Stimulated activated CD8-positive, alpha-beta memory T cell treated with anti-CD3 and anti-CD28 coated beads, Interleukin-7, amount 100 ng/mL, for 1 hour (primary cell): ENCODE data around the gene ACE.
"Not testable (repeated sequence)": the region's sequence is repeated elsewhere in the genome, so short reads cannot be mapped to it uniquely, and the experiment has no call there.

ENCODE experiments used
- DNase-seq, 2 donors: peaks; one replicate each; pipeline ENCODE4 v3.0.0-alpha.2; 2020; ENCODE audit warnings: low read depth in 2 of 2

Gene ACE

DNA sequence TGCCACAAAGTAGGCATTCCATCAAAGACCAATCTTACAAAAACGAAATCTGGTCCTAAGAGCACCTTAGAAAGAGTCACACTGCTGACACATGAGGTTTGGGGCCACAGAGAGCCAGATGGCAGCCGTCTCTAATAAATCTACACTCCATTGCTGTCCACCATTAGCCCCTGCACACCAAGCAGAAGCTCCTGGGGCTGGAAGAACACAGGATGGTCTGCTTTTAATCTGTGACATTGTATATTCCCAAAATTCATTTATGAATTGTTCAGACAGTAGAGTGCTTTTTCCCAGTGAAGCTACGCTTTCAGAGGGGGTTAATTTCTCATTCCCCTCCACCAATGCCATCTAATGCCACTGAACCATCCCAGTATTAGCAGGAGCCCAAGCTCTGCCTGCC is 32.4 kb upstream of the ACE start:
- DNase-seq, result no peak

DNA sequence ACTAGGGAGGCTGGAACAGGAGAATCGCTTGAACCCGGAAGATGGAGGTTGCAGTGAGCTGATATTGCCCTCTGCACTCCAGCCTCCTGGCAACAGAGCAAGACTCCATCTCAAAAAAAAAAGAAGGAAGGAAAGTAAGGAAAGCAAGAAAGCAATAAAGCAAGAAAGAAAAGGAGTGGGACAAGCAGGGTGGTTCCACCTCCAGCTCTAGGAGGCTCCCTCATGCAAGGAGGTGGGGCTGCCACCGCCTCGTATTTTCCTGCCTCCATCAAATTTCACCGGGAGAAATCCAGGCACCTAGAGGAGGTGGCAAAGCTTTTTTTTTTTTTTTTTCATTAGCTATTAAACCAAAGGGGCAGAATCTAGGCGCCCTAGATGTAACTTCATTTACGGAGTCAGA is 31.8 kb upstream of the ACE start:
- no peak for DNase-seq

DNA sequence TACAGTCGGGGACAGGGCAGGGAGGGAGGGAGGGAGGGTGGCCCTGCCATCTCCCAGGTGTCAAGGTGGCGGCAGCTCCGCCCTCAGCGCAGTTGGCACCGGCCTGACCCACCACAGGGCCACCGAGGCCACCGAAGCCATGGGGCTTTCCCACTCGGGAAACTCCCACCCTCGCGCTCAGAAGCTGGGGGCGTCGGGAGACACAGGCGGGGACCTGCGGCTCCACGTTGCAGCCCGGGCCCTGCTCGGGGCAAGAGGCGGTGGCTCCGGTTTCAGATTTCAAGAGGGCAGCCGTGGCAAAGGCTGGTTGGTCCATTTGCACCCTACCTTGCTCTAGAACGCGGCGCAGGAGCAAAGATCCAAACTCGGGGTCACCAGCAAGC is 31.3 kb upstream of the ACE start:
- peak in 1 of 2 donors; percentile 35 for DNase-seq

DNA sequence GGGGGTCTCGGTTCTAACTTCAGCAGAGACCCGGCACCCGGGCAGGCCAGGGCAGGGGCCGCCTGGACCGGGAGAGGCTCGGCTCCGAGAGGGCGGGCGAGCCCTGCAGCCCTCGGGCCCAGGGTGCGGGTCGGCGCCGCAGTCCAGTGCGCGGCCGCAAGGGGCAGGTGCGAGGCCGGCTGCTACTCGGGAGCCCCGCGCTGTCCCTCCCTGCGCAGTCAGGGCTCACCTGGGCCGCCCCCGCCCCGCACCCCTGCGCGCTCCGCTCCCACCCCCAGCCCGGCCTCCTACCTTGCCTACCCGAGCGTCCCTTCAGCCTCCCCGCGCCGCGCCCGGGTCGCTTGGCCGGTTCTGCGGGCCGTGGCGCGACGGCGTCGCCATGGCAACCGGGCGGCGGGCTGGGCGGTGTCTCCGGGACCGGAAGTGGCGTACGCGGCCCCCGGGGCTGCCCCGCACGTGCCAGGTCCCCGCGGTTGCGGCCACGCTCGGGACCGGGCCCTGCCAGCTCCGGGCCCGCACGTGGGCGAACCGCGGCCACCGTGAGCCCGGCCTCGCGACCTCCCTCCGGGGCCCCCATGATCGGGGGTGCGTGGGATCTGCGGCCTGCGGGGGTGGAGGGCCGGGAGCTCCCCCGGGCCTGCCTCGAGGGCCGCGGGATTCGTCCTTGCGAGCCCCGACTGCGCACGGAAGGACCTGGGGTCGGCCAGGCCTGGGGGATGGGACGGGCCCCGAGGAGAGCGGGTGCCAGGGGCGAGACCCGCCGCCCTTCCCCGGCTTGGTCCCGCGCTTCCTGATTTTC is 30.7 kb upstream of the ACE start, which contains the start of gene CYB561:
Gene CYB561, minus strand, starts transcription at position 353 of the 799 bp plus-strand sequence. CDS start 8,759 bp downstream, outside the sequence.
- peak; percentile 26 to 36 for DNase-seq

DNA sequence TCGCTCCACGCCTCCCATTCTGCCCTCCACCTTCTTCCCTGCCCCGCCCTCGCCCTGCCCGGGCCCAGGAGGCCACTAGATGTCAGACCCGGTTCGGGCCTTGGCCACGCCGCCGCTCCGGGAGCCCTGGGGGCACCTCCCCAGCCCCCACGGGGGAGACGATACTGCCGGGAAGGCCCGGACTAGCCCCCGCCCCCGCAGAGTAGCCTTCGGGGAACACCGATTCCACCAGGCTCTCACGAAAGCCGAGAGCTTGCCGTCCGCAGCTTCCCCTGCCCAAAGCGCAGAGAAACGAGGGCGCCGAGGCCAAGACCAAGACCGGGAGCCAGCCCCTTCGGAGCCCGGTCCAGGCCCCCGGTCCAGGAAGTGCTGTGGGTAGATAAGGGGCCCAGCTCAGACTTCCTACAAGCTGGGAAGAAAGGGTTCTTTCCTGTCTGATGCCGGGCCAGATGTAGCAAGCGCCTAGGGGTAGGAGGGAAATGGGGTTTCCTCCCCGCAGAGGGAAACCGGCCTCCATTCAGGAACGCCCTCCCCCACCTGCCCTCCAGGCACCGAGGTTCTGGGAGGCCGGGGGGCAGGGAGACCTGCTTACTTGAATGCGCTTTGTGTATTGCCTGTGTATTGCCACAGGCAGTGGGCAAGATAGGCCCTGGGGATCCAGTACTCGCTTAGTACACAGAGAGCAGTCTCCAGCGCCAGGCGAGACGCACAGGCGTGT is 29.9 kb upstream of the ACE start:
- peak in 1 of 2 donors; percentile 15 for DNase-seq

DNA sequence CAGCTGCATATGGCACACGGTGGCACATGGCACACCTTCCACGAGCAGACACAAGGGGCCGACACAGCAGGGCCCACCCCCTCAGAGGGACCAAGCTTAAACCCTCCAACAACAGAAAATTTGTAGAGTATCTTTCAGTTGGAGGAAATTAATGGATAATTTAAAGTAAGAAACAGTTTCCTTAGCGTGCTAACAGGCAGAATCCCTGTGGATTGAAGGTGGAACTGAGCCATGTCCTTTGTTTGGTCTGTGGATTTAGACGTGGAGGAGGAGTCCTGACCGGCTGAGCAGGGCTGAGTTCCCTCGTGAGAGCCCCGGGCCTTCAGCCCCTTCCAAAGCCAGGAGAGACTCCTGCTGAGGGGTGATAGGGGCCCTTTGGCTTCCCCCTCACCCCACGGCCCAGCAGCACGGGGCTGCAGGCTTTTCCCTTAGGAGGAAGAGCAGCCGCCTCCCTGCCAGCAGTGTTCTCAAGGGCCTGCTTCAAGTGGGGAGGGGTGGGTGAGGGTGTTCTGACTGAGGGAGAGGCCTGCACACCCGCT is 29.3 kb upstream of the ACE start:
- no peak for DNase-seq

DNA sequence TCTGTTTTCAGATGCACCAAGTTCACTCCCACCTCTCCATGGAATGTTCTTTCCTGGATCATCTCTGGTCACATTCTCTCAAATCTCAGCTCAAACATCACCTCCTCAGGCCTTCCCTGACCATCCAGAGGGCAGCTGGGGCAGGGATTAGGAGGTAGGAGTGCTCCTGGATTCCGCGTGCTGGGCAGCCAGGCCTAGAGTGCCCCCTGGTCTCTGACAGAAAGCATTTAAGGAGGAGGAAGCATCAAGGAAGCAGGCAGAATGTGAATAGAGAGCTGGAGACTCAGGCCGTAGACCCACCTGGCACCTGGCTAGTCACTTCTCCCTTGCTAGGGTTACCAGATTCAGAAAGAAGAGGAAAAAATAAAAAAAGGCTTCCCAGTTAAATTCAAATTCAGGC is 28.2 kb upstream of the ACE start:
- DNase-seq, result no peak

DNA sequence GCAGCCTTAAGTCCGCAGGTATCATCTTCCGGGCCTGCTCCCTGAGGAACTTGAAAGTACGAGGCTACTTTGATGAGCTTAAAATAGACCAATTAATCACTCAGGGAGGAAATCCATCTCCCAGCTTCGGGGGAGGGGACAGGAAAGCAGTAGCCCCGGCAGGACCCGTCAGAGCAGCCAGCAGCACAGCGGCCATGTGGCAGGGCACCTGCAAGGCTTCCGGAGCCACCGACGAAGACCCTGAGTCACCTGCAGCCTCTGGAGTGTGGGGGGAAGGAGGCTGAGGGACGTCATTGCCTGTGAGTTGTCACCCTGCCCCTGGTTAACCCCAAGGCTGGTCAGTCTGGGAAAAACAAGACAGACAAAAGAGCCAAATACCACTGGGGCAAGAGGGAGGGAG is 26.3 kb upstream of the ACE start:
- no peak for DNase-seq

DNA sequence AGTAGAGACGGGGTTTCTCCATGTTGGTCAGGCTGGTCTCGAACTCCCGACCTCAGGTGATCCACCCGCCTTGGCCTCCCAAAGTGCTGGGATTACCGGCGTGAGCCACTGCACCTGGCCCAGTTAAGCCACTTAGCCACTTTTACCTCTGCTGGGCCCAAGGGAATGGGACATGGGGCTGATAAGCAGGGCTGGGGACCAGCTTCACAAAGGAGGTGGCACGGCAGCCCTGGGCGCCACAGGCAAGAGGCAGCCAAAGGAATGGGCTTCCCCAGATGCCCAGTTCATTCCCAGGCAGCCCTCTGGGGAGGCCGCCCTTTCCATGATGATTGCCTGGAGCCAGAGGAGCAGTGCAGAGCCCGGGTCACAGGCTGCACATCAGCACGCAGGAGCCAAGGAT is 25.7 kb upstream of the ACE start:
- DNase-seq, result no peak

DNA sequence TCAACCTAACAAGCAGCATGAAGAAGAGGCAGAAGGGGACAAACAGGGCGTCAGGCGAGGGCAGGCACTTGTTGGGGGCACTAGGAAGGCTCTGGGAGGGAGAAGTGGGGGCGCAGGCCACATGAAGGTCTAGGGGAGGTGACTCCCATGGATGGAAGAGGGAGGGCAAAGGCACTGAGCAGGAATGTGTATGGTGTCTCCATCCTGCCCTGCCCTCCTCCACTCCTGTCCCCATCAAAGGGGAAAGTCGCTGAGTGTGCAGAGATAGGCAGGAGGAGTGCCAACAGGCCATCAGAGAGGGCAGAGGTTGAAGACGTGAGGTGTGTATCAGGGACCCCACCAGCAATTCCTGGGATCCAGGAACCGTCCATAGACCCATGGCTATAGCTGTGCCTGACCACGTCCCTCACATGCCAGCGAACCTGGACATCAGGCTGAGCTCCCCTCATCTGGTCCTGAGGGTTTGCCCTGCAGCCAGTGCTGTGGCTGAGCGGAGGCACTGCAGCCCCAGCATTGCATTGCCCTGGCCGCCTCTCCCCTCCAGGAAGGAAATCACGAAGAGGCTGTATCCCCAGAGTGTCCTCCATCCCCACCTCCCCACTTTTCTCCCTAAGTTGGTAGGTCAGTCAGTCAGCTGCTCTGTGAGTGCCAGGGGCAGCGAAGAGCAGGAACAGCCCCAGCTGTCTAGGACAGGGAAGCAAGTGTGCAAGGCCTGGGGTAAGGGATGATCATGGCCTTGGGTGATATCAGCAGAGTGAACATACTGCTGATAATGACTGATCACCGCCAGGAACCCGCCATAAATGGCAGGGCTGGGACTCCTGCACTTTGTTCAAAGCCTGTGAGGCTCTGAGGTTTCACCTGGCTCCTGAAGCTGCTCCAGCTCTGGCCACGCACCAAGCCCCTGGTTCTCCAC is 24.6 kb upstream of the ACE start:
- no peak for DNase-seq

DNA sequence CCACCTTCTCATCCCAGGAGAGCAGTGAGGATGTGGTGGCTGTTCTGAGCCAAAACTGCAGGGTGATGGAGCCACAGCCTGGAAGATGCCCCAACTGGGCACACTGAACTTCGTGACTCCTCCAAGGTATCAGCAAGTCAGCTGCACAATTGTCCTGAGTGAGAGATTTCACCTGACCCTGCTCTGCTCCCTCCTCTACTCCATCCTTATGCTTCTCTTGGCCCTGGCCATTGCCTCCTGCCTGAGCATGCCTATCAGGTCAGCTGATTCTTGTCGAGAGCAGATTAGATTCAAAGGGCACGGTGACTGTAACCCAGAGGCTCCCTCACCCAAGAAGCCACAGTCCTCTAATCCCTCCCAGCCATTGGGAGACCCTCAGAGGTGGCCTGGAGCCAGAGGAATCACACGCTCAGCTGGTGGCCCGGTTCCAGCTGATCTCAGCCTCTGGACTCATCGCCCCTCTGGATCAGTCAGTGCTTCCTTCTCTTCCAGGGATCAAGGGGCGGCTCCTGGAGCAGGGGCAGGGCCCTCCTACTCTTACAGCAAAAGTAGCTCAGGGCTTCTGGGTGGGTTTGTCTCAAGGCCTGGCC is 23.8 kb upstream of the ACE start:
- DNase-seq, result no peak

DNA sequence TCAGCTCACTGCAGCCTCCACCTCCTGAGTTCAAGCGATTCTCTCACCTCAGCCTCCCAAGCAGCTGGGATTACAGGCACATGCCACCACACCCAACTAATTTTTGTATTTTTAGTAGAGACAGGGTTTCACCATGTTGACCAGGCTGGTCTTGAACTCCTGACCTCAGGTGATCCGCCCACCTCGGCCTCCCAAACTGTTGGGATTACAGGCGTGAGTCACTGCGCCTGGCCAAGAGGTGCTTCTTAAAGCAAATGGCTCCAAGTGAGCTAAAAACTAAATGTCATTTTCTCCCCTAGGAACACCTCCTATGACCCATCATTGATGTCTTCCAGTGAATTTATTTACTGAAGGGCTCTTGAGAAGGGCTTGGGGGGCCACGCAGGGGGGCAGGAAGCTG is 22.5 kb upstream of the ACE start:
- DNase-seq, result not testable (repeated sequence)

DNA sequence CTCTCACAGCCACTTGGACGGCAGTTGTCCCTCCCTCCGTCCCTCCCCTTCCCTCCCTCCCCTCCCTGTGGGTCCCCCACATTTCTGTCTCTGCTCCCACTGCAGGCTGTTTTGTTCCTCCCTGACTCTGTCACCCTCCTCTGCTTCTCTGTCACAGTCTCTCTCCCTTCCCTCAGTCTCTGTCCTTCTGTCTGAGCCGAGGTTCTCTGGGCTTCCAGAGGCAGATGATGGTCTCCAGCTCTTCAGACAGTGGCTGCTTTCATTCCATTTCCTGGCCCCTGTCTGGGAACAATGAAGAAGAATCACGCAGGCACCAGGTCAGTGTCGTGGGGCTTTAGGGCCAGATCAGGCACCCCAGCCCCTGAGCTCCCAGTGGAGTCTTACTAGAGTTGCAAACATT is 21.9 kb upstream of the ACE start:
- no peak for DNase-seq

DNA sequence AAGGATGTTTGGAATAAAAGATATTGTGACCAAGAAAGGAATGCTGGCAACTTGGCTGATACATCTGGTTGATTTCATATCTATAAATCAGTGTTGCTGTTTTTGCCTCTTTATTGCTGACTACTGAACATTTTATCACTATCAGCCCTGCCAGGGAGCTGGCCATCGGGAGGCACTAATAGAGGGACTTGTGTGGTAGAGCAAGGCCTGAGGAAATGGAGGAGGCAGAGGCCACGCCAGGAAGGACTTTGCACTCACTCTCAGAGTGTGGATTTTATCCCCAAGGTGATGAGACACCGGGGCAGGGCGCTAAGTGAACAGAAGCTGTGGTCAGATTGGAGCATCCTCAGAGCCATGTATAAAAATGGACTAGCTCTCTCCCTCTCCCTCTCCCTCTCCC is 21.4 kb upstream of the ACE start:
- DNase-seq, result no peak

DNA sequence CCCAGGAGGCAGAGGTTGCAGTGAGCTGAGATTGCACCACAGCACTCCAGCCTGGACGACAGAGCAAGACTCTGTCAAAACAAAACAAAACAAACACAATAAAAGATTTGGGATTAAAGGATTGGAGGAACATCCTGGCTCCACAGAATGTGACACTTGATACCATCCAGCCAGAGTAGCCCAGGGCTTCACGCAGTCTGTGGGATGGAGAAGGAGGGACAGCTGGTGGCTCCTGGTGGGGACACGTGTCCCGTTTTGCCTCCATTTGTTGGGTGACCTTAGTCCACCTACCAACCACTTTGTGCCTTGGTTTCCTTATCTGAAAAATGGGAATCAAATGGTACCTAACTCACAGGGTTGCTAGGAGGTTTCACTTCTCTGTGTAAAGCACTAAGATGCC is 18.4 kb upstream of the ACE start:
- no peak for DNase-seq

DNA sequence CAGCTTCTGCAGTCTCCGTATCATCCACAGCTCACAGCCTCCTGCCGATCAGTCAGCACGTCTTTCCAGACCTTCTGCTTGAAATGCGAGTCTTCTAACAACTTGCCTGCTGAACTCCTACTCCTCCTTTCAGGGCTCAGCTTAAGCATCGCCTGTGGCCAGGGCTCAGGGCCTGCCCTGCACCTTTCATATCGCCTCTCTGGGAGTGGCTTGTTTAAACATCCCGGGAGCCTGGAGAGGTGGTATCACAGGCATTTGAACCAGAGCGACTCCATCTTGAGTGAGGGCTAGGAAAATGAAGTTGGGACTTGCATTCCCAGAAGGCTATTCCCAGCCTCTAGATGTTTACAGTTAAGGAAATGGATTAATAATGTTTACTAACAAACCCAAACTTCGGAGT is 16.8 kb upstream of the ACE start:
- no peak for DNase-seq

DNA sequence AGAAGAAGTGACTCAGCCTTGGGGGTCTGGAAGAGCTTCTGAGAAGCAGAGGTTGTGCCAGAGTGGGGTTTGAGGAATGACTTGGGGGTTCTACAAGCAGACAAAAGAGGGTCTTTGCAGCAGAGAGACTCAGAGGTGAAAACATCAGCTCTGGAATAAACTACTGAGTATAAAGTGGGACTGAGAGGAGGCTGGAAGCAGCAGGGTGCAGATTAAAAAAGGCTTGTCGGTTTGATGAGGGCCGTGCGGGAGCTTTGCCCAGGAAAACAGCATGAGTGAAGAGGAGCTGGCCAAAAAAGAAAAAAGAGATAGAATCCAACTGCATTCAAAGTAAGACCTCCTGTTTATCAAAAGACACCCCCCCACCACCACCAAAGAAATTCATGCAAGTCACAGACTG is 13.1 kb upstream of the ACE start:
- DNase-seq, result no peak

DNA sequence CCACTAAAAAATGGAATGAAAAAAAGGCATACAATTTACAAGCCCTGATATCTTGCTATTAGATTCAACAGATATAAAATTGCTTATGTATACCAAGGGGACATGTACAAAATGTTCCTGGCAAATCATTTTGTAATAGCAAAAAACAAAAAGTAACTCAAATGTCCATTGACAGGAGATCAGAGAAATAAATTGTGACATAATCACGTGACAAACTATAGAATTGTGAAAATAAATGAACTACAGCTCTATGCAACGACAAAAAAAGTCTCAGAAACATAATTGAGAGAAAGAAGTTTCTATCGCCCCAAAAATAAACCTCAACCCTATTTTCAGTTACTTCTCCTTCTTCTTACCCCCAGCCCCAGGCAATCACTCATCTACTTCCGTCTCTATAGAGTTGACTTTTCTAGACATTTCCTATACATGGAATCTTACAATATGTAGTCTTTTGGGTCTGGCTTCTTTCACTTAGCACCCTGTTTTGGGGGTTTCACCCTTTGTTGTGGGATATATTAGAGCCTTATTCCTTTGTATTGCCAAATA is 12.1 kb upstream of the ACE start:
- DNase-seq, result no peak

DNA sequence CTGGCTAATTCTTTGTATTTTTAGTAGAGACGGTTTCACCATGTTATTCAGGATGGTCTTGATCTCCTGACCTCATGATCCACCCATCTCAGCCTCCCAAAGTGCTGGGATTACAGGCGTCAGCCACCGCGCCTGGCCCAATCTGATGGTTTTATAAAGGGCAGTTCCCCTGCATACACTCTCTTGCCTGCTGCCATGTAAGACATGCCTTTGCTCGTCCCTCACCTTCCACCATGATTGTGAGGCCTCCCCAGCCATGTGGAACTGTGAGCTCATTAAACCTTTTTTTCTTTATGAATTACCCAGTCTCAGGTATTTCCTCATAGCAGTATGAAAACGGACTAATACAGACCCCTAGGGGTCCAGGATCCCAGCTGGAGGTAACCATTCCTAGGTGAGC is 8.8 kb upstream of the ACE start:
- DNase-seq, result not testable (repeated sequence)

DNA sequence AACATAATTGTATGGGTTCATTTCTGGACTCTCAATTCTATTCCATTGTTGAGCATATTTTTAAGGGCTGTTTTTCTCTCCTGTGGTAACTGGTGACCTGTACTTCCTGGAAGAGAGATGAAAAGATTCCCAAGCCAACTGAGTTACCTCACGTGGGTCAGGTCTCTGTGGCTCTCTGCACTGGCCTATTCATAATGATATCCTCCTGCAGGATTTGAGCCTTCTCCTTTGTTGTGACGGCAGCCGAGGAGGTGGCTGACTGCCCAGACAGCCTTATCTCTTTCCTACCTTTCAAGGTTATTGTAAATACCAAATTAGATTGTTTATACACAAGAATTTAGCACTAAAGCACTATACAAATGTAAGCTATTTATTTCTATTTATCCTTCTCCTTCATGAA is 2.7 kb upstream of the ACE start:
- DNase-seq, result no peak
